HG02870 (cell line): ENCODE measurements around the gene AUTS2.
"Not testable (repeated sequence)": the region's sequence is repeated elsewhere in the genome, so short reads cannot be mapped to it uniquely, and the experiment has no call there.

ENCODE experiments used
- ATAC-seq: cut with Tn5 transposase; IDR thresholded peaks from one replicate; pipeline ENCODE4 v1.9.1; 2021; ENCODE audit warnings: mild to moderate bottlenecking, moderate library complexity; ENCODE audit not compliant: unreplicated experiment

AUTS2 gene

GRCh38 chr7:70270149-70270548 lies 671.9 kb downstream of the AUTS2 start:
- ATAC-seq = no peak

DNA sequence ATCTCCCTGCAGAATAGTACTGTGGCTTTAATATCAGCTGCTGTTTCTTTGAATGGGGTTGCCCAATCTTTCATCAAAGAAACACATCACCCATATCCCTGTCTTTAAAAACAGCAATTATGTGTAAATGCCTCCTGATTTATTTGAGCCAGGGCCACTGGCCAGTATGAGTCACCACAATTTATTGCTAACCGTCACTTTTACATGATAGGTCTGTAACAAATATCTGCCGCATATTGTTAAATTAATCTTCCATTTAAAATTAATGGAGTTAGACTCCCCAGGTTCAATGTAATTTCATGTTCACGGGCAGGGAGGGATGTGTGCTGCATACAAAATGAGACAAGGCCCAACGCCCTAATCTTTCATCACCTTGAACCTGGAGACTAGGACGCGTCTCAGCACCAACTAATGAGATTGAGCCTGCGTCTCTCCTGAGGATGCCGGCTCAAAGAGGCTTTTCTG lies 673.4 kb downstream of the AUTS2 start:
- ATAC-seq = no peak

- ATAC-seq = not testable (repeated sequence)
Measured at GRCh38 chr7:70275570-70275969, 677.3 kb downstream of the AUTS2 start.

DNA sequence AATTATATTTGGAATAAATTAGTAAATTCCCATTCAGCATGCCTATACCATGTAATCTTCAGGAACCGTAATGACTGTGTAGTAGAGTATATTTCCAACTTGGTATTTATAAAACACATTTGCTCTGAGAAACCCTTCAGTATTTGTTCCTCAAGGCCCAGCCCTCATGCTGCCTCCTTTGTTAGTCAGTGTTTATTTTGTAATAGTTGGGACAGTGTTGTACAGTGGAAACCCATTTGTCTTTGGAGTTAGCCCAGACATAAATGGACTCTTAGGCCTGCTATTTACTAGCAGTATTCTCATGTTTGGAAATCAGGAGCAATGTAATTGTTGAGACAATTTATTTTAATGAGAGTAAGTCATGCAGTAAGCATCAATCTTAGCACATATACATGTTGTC lies 686.9 kb downstream of the AUTS2 start:
- ATAC-seq = no peak

DNA sequence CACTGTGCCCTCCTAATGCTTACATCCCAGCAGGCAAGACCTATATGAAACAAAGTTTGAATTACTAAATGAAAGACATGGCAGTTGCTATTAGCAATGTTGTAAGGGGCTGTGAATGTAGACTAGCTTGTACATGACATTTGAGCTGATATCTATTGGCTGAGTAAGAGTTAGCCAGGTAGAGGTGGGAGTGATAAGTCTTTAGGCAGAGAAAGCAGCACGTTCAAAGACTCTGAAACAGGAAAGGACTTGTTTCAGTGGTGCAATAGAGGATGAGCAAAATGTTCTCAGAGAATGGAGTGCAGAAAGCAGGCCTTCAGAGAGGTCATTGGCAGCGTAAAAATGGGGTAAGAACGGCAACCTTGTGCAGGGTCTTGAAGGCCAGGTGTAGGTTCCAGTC lies 687.6 kb downstream of the AUTS2 start:
- no peak for ATAC-seq

DNA sequence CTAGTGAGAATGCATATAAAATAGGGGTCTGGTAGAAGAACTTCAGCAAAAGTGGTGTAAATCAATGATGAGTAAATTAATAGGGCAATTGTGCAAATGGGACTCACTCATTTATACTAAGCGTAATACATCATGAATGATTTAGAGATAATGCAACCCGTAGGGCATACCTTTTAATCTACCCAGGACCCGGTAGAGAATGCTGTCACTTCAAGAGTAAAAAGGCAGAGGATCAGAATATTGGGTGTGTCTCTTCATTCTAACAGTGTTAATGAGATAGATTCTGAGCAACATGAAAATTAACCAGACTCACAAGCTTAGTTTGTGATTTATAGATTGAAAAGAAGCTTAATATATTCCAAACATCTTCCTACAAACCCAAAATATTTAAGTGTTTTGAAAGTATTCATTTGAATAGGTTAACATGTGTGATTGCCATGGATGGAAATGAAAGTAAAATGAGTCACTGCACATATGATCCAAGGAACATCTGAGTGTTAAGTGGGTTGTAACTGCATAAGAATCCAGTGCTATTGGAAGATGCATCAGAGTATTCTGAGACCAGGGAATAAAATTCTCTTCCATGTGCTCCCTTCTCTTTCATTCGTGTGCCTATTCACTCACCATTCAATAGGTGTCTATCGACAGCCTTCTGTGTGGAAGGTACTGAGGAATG lies 690.6 kb downstream of the AUTS2 start:
- no peak for ATAC-seq

- ATAC-seq = no peak
Measured at GRCh38 chr7:70292716-70293115, 694.4 kb downstream of the AUTS2 start.

- no peak for ATAC-seq
Measured at GRCh38 chr7:70294211-70294911, 696.1 kb downstream of the AUTS2 start.

DNA sequence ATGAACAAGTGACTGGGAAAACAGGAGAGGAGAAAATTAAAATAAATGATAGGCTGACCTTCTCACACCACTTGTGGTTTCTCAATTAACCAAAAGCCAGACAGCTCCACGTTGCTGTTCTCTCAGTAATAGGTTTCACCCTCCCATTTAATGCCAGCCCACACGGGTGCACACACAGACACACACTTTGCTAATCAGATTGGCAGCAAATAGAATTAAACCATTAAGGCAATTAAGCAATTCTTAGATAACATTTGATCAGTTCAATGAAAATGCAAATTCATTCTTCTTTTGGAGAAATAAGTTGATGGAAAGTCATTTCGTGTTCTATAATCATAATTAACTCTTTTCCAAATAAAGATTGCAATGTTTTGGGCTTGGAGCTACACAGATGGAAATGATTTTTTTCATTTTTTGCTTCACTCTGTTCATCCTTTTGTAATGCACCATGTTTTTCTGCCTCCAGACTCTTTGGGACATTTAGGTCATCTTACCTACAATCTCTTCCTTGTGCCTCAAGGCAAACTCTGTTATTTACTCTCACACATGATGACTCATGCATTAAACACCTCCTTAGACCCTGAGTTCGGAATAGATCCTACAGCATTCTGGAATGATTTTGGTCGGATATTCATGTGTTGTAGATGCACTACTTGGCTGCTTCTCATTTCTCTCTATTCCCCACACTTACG lies 700.7 kb downstream of the AUTS2 start:
- no peak for ATAC-seq

GRCh38 chr7:70299472-70299807 lies 701.2 kb downstream of the AUTS2 start:
- no peak for ATAC-seq

GRCh38 chr7:70301673-70302185 lies 703.5 kb downstream of the AUTS2 start:
- ATAC-seq = no peak

DNA sequence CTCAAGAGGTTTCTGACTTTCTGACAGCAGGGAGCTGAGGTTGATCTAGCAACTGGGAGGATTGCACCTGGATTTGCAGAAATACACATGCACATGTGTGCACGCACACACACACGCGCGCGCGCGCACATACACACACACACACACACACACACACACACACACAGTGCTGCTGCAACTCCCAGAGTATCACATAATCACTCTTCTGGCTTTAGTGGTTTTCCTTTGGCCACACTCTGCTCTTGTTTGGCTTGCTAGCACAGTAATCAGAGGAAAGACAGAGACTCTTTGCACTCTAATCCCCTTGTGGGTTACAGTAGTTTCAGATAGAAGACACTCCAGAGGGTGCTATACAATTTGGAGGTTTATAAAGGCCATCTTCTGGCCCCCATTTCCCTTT lies 705.0 kb downstream of the AUTS2 start:
- ATAC-seq = no peak

DNA sequence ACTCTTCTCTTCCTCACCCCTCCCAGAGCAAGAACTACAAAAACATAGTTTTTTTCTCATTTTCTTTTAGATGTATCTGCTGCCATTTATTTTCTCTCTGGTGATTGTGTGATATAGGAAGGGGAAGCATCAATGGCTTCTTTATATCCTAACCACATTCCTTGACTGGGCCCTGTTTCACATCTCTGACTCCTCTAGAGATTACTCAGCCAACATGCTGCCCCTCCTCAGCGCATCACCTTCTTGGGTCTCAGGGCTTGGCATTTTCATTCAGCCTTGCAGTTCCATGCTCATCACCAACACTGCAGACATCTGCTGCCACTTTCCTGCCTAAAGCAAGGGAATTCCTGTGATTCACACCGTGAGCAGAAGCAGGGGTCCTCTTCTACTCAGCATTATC lies 705.5 kb downstream of the AUTS2 start:
- no peak for ATAC-seq

- ATAC-seq = no peak
Measured at GRCh38 chr7:70306173-70306572, 707.9 kb downstream of the AUTS2 start.

GRCh38 chr7:70307544-70308106 lies 709.4 kb downstream of the AUTS2 start:
- no peak for ATAC-seq

GRCh38 chr7:70312336-70312735 lies 714.1 kb downstream of the AUTS2 start:
- ATAC-seq = no peak

GRCh38 chr7:70313271-70313670 lies 715.0 kb downstream of the AUTS2 start:
- no peak for ATAC-seq

DNA sequence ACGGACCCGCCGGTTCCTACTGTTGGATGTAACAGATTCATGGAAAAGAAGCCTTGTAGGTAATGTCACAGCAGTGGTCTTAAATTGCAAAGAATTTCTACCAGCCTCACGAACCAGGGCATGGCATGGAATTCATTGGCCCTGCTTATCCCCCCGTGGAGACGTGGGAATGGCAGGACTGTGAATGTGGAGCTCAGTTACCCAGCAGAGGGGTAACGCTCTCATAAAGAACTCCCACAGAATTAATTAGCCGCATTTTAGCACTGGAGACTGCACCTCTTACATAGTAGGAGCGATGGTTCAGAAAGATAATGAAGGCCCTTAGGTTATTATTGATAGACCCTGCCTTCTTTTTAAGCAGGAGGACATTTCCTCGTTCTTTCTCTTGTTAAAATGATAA lies 715.4 kb downstream of the AUTS2 start:
- no peak for ATAC-seq

DNA sequence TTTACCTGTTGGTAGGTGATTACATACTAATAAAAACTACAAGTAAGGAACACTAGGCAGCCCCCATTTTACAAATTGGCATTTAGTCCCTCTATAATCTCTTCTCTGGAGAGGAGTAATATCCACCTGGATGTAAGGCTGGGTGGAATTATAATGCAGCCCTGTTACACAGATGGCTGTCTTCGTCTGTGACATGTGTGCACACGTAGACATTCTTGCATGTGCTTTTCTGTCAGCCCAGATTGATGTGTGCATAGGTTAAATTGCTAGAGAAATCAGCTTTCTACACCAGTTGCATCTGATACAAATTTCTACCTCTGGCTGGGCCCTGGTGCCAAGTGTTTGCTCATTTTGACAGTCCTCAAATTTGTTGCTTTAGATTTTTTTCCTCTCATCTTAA lies 715.9 kb downstream of the AUTS2 start:
- ATAC-seq = no peak

DNA sequence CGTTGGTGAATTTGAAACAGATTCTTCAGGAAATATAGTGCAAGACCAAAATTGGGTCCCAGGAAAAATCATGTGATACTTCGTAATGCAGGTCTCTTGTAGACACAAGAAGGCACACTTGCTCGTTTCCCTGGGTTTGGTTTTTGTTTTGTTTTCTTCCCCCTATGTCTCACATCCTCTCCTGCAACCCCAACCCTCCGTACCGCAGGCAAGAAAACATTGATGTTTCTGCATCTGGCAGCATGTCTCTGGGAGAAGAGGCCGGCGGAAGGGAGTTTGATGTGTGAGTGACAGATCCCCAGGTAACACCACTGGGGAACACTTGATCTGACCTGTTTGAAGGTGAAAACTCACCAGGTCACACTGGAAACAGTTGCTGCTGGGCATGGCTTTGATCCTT lies 718.5 kb downstream of the AUTS2 start:
- no peak for ATAC-seq

GRCh38 chr7:70317356-70317755 lies 719.1 kb downstream of the AUTS2 start:
- no peak for ATAC-seq

DNA sequence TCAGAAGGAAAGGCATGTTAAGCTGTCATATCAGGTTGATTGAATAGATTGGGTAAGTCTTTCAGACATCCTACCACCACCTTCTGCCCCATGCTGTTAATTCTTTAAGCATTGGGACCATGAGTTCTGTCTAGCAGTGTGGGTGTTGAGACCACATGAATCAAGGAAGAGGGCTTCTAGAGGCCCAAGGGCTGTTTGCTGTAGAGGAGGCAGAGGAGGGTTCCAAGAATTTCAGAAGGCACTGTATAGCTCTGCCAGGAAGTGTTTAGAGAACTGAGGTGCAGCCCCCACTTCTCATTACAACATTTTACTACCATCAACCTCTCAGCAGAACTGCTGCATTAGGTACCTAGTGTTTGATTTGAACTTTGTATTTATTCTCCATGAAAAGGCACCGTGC lies 720.2 kb downstream of the AUTS2 start:
- ATAC-seq = no peak
